ENCODE results near the gene ACCS.

- TF ChIP-seq CTCF (IDR thresholded peaks at IDR 0.05) (no peak), POLR2A (IDR thresholded peaks at IDR 0.05) (no peak), POLR2AphosphoS5 (IDR thresholded peaks at IDR 0.05) (no peak)
These were observed 36.6 kb upstream of the ACCS start for GRCh38 chr11:44029507-44029845.
